ENCODE measurements around the gene PRSS36.

The PRSS36 gene

GRCh38 chr16:31108035-31108793, 41.7 kb downstream of the PRSS36 start, which contains the start of gene BCKDK:
BCKDK (plus strand) TSS chr16:31108386; CDS start chr16:31109224, 838 bp downstream.
- Histone ChIP-seq H3K4me2 (ENCODE audit: low read length) (peak within 1 kb of the TSS; percentile 99), H3K27ac (ENCODE audit: low read depth, low read length) (peak within 1 kb of the TSS; percentile 36)

GRCh38 chr16:31107465-31107867, 42.4 kb downstream of the PRSS36 start:
- Histone ChIP-seq H3K4me1 (ENCODE audit: control insufficient read depth, low read length) (peaks cover 23% of the 10 kb centered on the region), H4K20me1 (ENCODE audit: control insufficient read depth, insufficient read depth, low read depth, low read length) (no peaks in the 10 kb centered on the region), H3K36me3 (ENCODE audit: control insufficient read depth, low read length) (peaks cover 33% of the 10 kb centered on the region), H3K27me3 (ENCODE audit: control insufficient read depth, low read length) (no peaks in the 10 kb centered on the region), H3K4me2 (ENCODE audit: low read length) (peak overlapping the region; percentile 99), H3F3A (ENCODE audit: control insufficient read depth, insufficient read depth) (no peaks in the 10 kb centered on the region), H3K79me2 (ENCODE audit: control insufficient read depth, low read length) (peaks cover 20% of the 10 kb centered on the region), H3K9me3 (ENCODE audit: control insufficient read depth, insufficient read depth, low read length) (no peaks in the 10 kb centered on the region), H3K4me3 (ENCODE audit: low read length) (peak overlapping the region; percentile 92), H3K27ac (ENCODE audit: low read depth, low read length) (0 out of 2 replicates have a peak overlapping the region, but pooled peaks have one; percentile 36), H3K9me2 (replicated peaks; ENCODE audit: control insufficient read depth, low read length) (no peaks in the 10 kb centered on the region)
- TF ChIP-seq CTCF (IDR thresholded peaks at IDR 0.05; ENCODE audit: low read depth, low read length, poor library complexity, severe bottlenecking) (no peak), EZH2phosphoT487 (IDR thresholded peaks at IDR 0.05; ENCODE audit: borderline replicate concordance, low read length) (no peak)

More at GRCh38 chr16:31108035-31108793, 41.7 kb downstream of the PRSS36 start, which contains the start of gene BCKDK:
- H3K4me3 ChIP-seq (ENCODE audit: low read length) = peak within 1 kb of the TSS; percentile 92
- peaks cover 41% of the 10 kb centered on the region for H3K36me3 ChIP-seq (ENCODE audit: control insufficient read depth, low read length)
- no peaks in the 10 kb centered on the region for H3K9me3 ChIP-seq (ENCODE audit: control insufficient read depth, insufficient read depth, low read length)
- peaks cover 20% of the 10 kb centered on the region for H3K79me2 ChIP-seq (ENCODE audit: control insufficient read depth, low read length)
- TF ChIP-seq CTCF (IDR thresholded peaks at IDR 0.05; ENCODE audit: low read depth, low read length, poor library complexity, severe bottlenecking) = no peak
- TF ChIP-seq EZH2phosphoT487 (IDR thresholded peaks at IDR 0.05; ENCODE audit: borderline replicate concordance, low read length) = no peak
- no peaks in the 10 kb centered on the region for H3K9me2 ChIP-seq (replicated peaks; ENCODE audit: control insufficient read depth, low read length)
- no peaks in the 10 kb centered on the region for H4K20me1 ChIP-seq (ENCODE audit: control insufficient read depth, insufficient read depth, low read depth, low read length)
- peaks cover 2% of the 10 kb centered on the region; the same call in 1 of the 2 replicates for H3F3A ChIP-seq (ENCODE audit: control insufficient read depth, insufficient read depth)
- peaks cover 23% of the 10 kb centered on the region for H3K4me1 ChIP-seq (ENCODE audit: control insufficient read depth, low read length)
- no peaks in the 10 kb centered on the region for H3K27me3 ChIP-seq (ENCODE audit: control insufficient read depth, low read length)

- peaks cover 23% of the 10 kb centered on the region for H3K4me1 ChIP-seq (ENCODE audit: control insufficient read depth, low read length)
- no peaks in the 10 kb centered on the region for H4K20me1 ChIP-seq (ENCODE audit: control insufficient read depth, insufficient read depth, low read depth, low read length)
- peak overlapping the region; percentile 99 for H3K4me2 ChIP-seq (ENCODE audit: low read length)
- TF ChIP-seq EZH2phosphoT487 (IDR thresholded peaks at IDR 0.05; ENCODE audit: borderline replicate concordance, low read length) = no peak
- no peak for TF ChIP-seq CTCF (IDR thresholded peaks at IDR 0.05; ENCODE audit: low read depth, low read length, poor library complexity, severe bottlenecking)
- H3K9me3 ChIP-seq (ENCODE audit: control insufficient read depth, insufficient read depth, low read length) = no peaks in the 10 kb centered on the region
- no peaks in the 10 kb centered on the region for H3F3A ChIP-seq (ENCODE audit: control insufficient read depth, insufficient read depth)
- H3K27me3 ChIP-seq (ENCODE audit: control insufficient read depth, low read length) = no peaks in the 10 kb centered on the region
- H3K27ac ChIP-seq (ENCODE audit: low read depth, low read length) = no peak overlapping the region
- H3K36me3 ChIP-seq (ENCODE audit: control insufficient read depth, low read length) = peaks cover 26% of the 10 kb centered on the region
- H3K79me2 ChIP-seq (ENCODE audit: control insufficient read depth, low read length) = peaks cover 20% of the 10 kb centered on the region
- H3K4me3 ChIP-seq (ENCODE audit: low read length) = peak overlapping the region; percentile 92
- H3K9me2 ChIP-seq (replicated peaks; ENCODE audit: control insufficient read depth, low read length) = no peaks in the 10 kb centered on the region
Measured at GRCh38 chr16:31106509-31107464, 43.1 kb downstream of the PRSS36 start.
